Measurements from ENCODE around the gene CASP7. TPM values are rescaled to one million over a fixed set of nuclear protein-coding genes. Genes with fewer than 3 reads are reported as not detected.

CASP7 gene
- total and polyA plus RNA-seq, 7 donors, result 4.5 to 24.7 (median 11.9) TPM

DNA sequence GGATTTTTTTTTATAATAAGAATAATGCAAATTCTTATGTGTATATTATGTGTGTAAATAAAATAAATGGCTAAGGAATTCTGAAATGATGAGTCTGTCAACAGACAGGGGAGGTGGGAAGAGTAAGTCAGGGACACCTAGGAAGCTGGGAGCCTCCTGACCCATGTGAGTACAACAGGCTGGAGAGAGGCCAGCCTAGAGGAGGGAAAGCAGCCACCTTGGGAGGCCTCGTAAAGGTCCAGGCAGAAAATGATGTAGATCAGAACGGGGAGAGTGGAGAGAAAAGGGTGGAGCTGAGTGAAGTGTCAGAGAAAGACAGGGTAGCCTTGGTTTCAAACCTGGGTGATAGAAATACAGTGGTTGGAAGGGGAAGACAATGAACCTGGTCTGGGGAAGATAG is 22.8 kb upstream of the CASP7 start:
- intact Hi-C loops (cut with DNase I), result no loop called here
- H3K9me3 ChIP-seq, result no peaks in the 10 kb centered on the region
- no peaks in the 10 kb centered on the region for H3K27me3 ChIP-seq (ENCODE audit: insufficient read depth in 3 of 3, low read length in 2 of 3)
- H3K36me3 ChIP-seq (ENCODE audit: insufficient read depth in 1 of 2, low read depth in 1 of 2), result peaks cover 0 to 85% of the 10 kb centered on the region in 2 donors
- TF ChIP-seq, protein P1, sequence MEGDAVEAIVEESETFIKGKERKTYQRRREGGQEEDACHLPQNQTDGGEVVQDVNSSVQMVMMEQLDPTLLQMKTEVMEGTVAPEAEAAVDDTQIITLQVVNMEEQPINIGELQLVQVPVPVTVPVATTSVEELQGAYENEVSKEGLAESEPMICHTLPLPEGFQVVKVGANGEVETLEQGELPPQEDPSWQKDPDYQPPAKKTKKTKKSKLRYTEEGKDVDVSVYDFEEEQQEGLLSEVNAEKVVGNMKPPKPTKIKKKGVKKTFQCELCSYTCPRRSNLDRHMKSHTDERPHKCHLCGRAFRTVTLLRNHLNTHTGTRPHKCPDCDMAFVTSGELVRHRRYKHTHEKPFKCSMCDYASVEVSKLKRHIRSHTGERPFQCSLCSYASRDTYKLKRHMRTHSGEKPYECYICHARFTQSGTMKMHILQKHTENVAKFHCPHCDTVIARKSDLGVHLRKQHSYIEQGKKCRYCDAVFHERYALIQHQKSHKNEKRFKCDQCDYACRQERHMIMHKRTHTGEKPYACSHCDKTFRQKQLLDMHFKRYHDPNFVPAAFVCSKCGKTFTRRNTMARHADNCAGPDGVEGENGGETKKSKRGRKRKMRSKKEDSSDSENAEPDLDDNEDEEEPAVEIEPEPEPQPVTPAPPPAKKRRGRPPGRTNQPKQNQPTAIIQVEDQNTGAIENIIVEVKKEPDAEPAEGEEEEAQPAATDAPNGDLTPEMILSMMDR (IDR thresholded peaks at IDR 0.05), result no peak
- DNase-seq (no peak), ATAC-seq (no peak)
- 20 to 29% (median 24%) methylated on average over 2 of the region's 2 CpGs for WGBS, 3 donors
- H3K4me1 ChIP-seq, result peaks cover 52% of the 10 kb centered on the region
- no peak overlapping the region for H3K4me3 ChIP-seq
- H3K27ac ChIP-seq, result peak overlapping the region; percentile 90

DNA sequence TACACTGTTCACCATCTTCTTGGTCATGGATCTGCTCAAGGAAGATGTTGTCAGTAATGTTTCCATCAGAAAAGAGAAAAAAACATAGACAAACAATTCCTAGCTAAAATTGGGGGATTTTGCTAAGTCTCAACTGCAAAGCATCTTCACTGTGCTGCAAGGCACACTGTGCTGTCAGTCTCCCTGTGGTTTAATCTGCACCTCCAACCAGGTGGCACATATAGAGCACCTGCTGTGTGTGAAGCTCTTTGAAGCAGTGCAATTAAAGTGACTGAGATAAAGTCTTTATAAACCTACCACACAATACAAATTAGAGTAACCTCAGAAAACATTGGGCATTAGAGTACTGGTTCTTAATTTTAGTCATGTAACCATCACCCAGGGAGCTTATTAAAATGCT is 22.2 kb upstream of the CASP7 start:
- Histone ChIP-seq H3K36me3 (ENCODE audit: insufficient read depth in 1 of 2, low read depth in 1 of 2) (peaks cover 0 to 82% of the 10 kb centered on the region in 2 donors), H3K4me3 (no peak overlapping the region), H3K4me1 (peaks cover 46% of the 10 kb centered on the region), H3K9me3 (no peaks in the 10 kb centered on the region), H3K27ac (peak overlapping the region; percentile 90), H3K27me3 (ENCODE audit: insufficient read depth in 3 of 3, low read length in 2 of 3) (no peaks in the 10 kb centered on the region)
- intact Hi-C loops (cut with DNase I), result no loop called here
- TF ChIP-seq, protein P1 (IDR thresholded peaks at IDR 0.05), result no peak
- ATAC-seq, result no peak
- no peak for DNase-seq

GRCh38 chr10:113661332-113661731 is 18.4 kb upstream of the CASP7 start:
- H3K4me3 ChIP-seq, result peak overlapping the region; percentile 63
- ATAC-seq (peak; percentile 64 to 81 (median 72)), DNase-seq (no peak)
- peaks cover 48% of the 10 kb centered on the region for H3K4me1 ChIP-seq
- H3K36me3 ChIP-seq (ENCODE audit: insufficient read depth in 1 of 2, low read depth in 1 of 2), result peaks cover 0 to 44% of the 10 kb centered on the region in 2 donors
- intact Hi-C loops (cut with DNase I), result no loop called here
- TF ChIP-seq, protein P1 (IDR thresholded peaks at IDR 0.05), result no peak
- WGBS, 3 donors, result 32 to 52% (median 34%) methylated on average over 2 of the region's 2 CpGs
- peak overlapping the region; percentile 98 for H3K27ac ChIP-seq
- H3K9me3 ChIP-seq, result no peaks in the 10 kb centered on the region
- no peaks in the 10 kb centered on the region for H3K27me3 ChIP-seq (ENCODE audit: insufficient read depth in 3 of 3, low read length in 2 of 3)

GRCh38 chr10:113663142-113663541 is 16.6 kb upstream of the CASP7 start:
- Histone ChIP-seq H3K4me3 (peak overlapping the region; percentile 63), H3K9me3 (no peaks in the 10 kb centered on the region), H3K4me1 (peaks cover 42% of the 10 kb centered on the region), H3K27ac (peak overlapping the region; percentile 98), H3K36me3 (ENCODE audit: insufficient read depth in 1 of 2, low read depth in 1 of 2) (peaks cover 0 to 26% of the 10 kb centered on the region in 2 donors), H3K27me3 (ENCODE audit: insufficient read depth in 3 of 3, low read length in 2 of 3) (no peaks in the 10 kb centered on the region)
- intact Hi-C loops (cut with DNase I), result no loop called here
- ATAC-seq, result peak; percentile 39 to 74 (median 51)
- no peak for DNase-seq
- TF ChIP-seq, protein P1 (IDR thresholded peaks at IDR 0.05), result no peak
- 30 to 42% (median 37%) methylated on average over 5 of the region's 5 CpGs for whole genome bisulfite sequencing, 3 donors

DNA sequence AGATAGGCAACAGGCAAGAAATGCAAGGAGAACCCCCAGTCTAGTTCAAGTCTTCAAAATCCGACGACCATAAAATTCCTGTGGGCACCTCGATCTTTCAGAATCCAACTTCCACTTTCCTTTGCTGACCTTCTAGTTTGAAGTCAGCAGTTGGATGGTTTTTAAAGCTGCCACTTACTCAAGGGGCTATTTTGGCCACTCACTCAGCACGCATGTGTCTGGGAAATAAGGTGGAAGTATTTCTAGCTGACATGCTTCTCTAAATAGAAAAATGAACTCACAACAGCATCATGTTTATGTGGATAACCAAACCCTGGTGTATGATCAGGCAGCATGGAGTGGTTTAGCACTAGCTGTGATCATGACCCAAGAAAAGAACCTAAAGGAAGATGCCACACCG is 15.8 kb upstream of the CASP7 start, which contains the start of gene NRAP:
NRAP (minus strand) TSS at position 134 of the 400 bp plus-strand sequence. CDS start 159 bp downstream, outside the sequence.
- Histone ChIP-seq H3K4me3 (peak within 1 kb of the TSS; percentile 63), H3K27ac (peak within 1 kb of the TSS; percentile 98), H3K36me3 (ENCODE audit: insufficient read depth in 1 of 2, low read depth in 1 of 2) (peaks cover 0 to 20% of the 10 kb centered on the region in 2 donors), H3K4me1 (peaks cover 35% of the 10 kb centered on the region), H3K9me3 (no peaks in the 10 kb centered on the region), H3K27me3 (ENCODE audit: insufficient read depth in 3 of 3, low read length in 2 of 3) (no peaks in the 10 kb centered on the region)
- TF ChIP-seq, protein P1 (IDR thresholded peaks at IDR 0.05), result no peak
- intact Hi-C loops (cut with DNase I), result no loop called here
- WGBS, 3 donors, result 27 to 37% (median 27%) methylated on average over 5 of the region's 5 CpGs
- ATAC-seq, result peak; percentile 66 to 81 (median 77)
- no peak for DNase-seq
